ENCODE results near the gene NBEA.

DNA sequence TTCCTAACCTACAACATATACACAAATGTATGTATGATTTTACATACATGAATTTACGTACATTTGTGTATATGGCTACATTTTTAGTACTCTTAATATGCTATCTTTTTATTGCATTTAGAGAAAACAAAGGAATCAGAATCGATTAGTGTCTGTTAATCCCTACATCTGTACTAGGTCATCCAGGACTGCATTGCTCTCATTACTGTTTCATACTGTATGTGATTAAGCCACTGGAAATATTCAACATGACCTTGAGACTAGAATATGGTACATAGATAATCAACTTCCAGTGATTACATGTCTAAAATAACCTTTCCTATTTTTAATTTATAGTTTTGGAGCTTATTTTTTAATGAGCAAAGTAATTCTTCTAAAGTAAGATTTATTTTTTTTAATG lies 539.7 kb downstream of the NBEA start:
- TF ChIP-seq POLR2A (IDR thresholded peaks at IDR 0.05) (no peak), EP300 (IDR thresholded peaks at IDR 0.05) (no peak)

Data from sigmoid colon (tissue), 4 donors.